ENCODE measurements around the gene MREG.

The MREG gene

DNA sequence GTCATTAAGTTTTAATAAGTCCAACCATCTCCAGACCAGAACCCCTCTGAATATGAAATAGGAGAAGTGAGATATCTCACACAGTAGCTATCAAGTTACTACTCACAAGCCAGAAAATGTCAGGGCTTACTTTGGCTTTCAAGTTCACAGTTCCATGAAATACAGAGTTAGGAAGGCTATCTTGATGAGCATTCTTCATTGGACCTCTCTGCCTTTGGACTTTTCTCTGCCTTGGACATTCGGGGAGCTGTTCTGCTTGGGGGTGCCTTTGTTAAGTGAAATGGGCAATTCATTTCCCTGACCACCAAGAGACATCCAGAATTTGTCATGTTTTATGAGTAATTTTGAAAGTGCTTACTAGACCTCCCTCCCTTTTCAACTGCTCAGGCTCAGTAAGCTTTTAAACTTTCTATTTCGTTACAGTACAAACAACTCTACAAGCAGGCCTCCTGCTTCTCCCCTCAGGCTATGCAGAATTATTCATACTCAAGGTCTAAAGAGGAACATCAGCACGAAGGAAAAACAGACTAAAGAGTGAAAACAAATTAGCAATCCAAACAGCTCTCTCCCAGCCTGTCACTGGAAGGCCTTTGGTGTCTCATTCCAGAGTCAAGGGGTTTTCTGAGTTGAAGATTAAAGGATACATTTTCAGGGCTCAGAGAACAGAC lies 95.3 kb downstream of the MREG start:
- DNase-seq: no peak
- no peaks in the 10 kb centered on the region for H3K27me3 ChIP-seq
- TF ChIP-seq, protein P1, sequence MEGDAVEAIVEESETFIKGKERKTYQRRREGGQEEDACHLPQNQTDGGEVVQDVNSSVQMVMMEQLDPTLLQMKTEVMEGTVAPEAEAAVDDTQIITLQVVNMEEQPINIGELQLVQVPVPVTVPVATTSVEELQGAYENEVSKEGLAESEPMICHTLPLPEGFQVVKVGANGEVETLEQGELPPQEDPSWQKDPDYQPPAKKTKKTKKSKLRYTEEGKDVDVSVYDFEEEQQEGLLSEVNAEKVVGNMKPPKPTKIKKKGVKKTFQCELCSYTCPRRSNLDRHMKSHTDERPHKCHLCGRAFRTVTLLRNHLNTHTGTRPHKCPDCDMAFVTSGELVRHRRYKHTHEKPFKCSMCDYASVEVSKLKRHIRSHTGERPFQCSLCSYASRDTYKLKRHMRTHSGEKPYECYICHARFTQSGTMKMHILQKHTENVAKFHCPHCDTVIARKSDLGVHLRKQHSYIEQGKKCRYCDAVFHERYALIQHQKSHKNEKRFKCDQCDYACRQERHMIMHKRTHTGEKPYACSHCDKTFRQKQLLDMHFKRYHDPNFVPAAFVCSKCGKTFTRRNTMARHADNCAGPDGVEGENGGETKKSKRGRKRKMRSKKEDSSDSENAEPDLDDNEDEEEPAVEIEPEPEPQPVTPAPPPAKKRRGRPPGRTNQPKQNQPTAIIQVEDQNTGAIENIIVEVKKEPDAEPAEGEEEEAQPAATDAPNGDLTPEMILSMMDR (IDR thresholded peaks at IDR 0.05; ENCODE audit: low read depth, low read length): no peak
- H3K36me3 ChIP-seq: no peaks in the 10 kb centered on the region
- H3K9me3 ChIP-seq: no peaks in the 10 kb centered on the region
- peaks cover 7% of the 10 kb centered on the region; the same call in 1 of the 2 replicates for H3K4me1 ChIP-seq
- H3K4me3 ChIP-seq (ENCODE audit: low read depth, low read length): no peak overlapping the region

DNA sequence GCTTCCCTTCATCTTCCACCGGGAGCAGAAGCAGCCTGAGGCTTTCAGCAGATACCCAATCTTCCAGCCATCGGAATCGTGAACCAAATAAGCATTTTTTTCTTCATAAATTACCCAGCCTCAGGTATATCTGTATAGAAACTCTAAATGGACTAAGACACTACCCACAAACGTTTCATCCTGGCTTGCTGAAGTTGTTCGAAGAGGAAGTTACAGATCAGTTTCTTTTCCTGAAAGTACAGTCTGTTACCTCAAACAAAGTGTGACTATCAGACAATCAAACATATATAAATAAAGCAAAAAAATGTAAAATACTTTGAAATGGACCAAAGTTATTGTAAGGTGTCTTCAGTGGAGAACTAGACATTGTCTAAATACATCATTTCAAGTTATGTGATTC lies 97.9 kb downstream of the MREG start:
- no peak for DNase-seq
- H3K36me3 ChIP-seq: no peaks in the 10 kb centered on the region

GRCh38 chr2:215914777-215915165 lies 98.6 kb downstream of the MREG start:
- no peak for DNase-seq
- Histone ChIP-seq H3K4me3 (ENCODE audit: low read depth, low read length) (no peak overlapping the region), H3K4me1 (peaks cover 5% of the 10 kb centered on the region; the same call in 1 of the 2 replicates), H3K36me3 (no peaks in the 10 kb centered on the region), H3K9me3 (no peaks in the 10 kb centered on the region), H3K27me3 (no peaks in the 10 kb centered on the region)
- TF ChIP-seq, protein P1 (IDR thresholded peaks at IDR 0.05; ENCODE audit: low read depth, low read length): no peak

More for the DNA sequence above, 97.9 kb downstream of the MREG start:
- peaks cover 7% of the 10 kb centered on the region; the same call in 1 of the 2 replicates for H3K4me1 ChIP-seq
- no peaks in the 10 kb centered on the region for H3K9me3 ChIP-seq
- H3K27me3 ChIP-seq: no peaks in the 10 kb centered on the region
- TF ChIP-seq, protein P1 (IDR thresholded peaks at IDR 0.05; ENCODE audit: low read depth, low read length): no peak
- no peak overlapping the region for H3K4me3 ChIP-seq (ENCODE audit: low read depth, low read length)

DNA sequence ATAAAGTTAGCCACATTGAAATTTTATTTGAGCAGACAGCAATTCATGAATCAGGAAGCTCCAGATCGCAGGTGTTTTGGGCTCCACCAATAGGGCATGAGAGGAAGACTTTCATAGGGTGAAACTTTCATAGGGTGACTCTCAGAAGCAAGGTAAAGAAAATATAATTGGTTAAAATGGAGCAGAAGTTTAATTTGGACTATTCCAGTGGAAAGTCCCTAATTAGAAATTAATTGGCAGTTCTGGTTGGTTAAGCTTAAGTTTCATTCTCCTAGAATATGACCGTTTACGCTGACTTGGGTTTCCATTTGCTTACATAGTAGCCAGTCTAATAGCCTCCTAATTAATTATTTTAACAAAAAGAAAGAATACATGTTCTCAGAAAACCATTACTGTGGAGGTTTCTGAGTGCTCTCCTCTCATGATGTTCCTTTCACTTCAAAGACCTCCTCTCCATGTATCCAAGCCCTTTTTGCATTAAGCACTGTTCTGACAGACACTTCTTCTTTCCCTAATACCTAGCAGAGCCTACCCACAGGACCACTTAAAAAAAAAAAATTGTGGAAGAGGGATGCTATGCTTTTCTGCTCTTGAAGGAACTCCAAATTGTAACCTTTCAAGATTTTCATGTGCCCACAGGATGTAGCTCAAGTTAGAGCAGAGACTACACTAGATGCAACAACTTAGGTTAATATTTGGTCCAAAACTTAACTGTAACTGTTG lies 99.1 kb downstream of the MREG start:
- Histone ChIP-seq H3K4me3 (ENCODE audit: low read depth, low read length) (no peak overlapping the region), H3K27me3 (no peaks in the 10 kb centered on the region), H3K9me3 (no peaks in the 10 kb centered on the region), H3K36me3 (no peaks in the 10 kb centered on the region), H3K4me1 (peaks cover under 1% of the 10 kb centered on the region)
- TF ChIP-seq, protein P1 (IDR thresholded peaks at IDR 0.05; ENCODE audit: low read depth, low read length): no peak
- DNase-seq: no peak

- no peaks in the 10 kb centered on the region for H3K27me3 ChIP-seq
- peaks cover 16% of the 10 kb centered on the region for H3K4me1 ChIP-seq
- H3K9me3 ChIP-seq: no peaks in the 10 kb centered on the region
- H3K4me3 ChIP-seq (ENCODE audit: low read depth, low read length): no peak overlapping the region
- H3K36me3 ChIP-seq: no peaks in the 10 kb centered on the region
- no peak for DNase-seq
- TF ChIP-seq, protein P1 (IDR thresholded peaks at IDR 0.05; ENCODE audit: low read depth, low read length): peak; percentile 26
Observed at GRCh38 chr2:215912299-215912842, 101.0 kb downstream of the MREG start.

All from BE2C (cell line).